ENCODE data around the gene SDC4.

- TF ChIP-seq, protein P1, sequence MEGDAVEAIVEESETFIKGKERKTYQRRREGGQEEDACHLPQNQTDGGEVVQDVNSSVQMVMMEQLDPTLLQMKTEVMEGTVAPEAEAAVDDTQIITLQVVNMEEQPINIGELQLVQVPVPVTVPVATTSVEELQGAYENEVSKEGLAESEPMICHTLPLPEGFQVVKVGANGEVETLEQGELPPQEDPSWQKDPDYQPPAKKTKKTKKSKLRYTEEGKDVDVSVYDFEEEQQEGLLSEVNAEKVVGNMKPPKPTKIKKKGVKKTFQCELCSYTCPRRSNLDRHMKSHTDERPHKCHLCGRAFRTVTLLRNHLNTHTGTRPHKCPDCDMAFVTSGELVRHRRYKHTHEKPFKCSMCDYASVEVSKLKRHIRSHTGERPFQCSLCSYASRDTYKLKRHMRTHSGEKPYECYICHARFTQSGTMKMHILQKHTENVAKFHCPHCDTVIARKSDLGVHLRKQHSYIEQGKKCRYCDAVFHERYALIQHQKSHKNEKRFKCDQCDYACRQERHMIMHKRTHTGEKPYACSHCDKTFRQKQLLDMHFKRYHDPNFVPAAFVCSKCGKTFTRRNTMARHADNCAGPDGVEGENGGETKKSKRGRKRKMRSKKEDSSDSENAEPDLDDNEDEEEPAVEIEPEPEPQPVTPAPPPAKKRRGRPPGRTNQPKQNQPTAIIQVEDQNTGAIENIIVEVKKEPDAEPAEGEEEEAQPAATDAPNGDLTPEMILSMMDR (IDR thresholded peaks at IDR 0.05): no peak
- TF ChIP-seq POLR2AphosphoS5 (IDR thresholded peaks at IDR 0.05; ENCODE audit: insufficient read depth in 1 of 2, low read depth in 1 of 2): no peak
Observed at GRCh38 chr20:45368221-45368980, 20.2 kb upstream of the SDC4 start.

Data from vagina (tissue), 2 donors.